H1 (cell line): Measurements from ENCODE around the gene CACNA1F. TPM values are rescaled to one million over a fixed set of nuclear protein-coding genes. Genes with fewer than 3 reads are reported as not detected.

Experiments
- CTCF ChIA-PET: fragments of 300-600 bp; sonication (Branson Sonifier 250); formaldehyde crosslinking; loops from one replicate; lab custom pipeline; 2021; ENCODE audit not compliant: partially characterized antibody; lab: Charles Lee
- POLR2A ChIA-PET: fragments of 300-600 bp; sonication (Branson Sonifier 250); formaldehyde crosslinking; loops from one replicate; lab custom pipeline; 2021; ENCODE audit warnings: inconsistent platforms; ENCODE audit not compliant: partially characterized antibody; lab: Charles Lee
- DNase-seq, 2 experiments: peaks; one replicate each; pipeline versions ENCODE4 v3.0.0 to v3.0.0-alpha.2; 2010 to 2022; ENCODE audit warnings: low spot score in 2 of 2, low read depth in 1 of 2, mixed read lengths in 1 of 2
- FAIRE-seq: peaks from 2 replicates; lab custom pipeline; 2011; peaks lifted over from hg19 to GRCh38; lab: Jason Lieb, UNC
- H2AFZ ChIP-seq: 2 replicates; pipeline ENCODE4 v1.8.1; 2012; ENCODE audit warnings: low read length, inconsistent platforms
- H2AK5ac ChIP-seq: 2 replicates; pipeline ENCODE4 v1.6.1; 2013; ENCODE audit warnings: low read depth, low read length
- H2BK120ac ChIP-seq: replicated peaks from 2 replicates; pipeline ENCODE3; 2013; ENCODE audit warnings: low read depth, low read length, inconsistent platforms
- H2BK12ac ChIP-seq: 2 replicates; pipeline ENCODE4 v1.6.1; 2013; ENCODE audit warnings: low read depth, low read length
- H2BK15ac ChIP-seq: 2 replicates; pipeline ENCODE4 v1.6.1; 2013; ENCODE audit warnings: low read length
- H2BK20ac ChIP-seq: 2 replicates; pipeline ENCODE4 v1.6.1; 2013; ENCODE audit warnings: low read length
- H2BK5ac ChIP-seq: 2 replicates; pipeline ENCODE4 v1.6.1; 2013; ENCODE audit warnings: low read depth, low read length
- H3K14ac ChIP-seq: 2 replicates; pipeline ENCODE4 v1.6.1; 2013; ENCODE audit warnings: inconsistent platforms; ENCODE audit not compliant: insufficient read length
- H3K18ac ChIP-seq: 2 replicates; pipeline ENCODE4 v1.6.1; 2013; ENCODE audit warnings: low read length; ENCODE audit errors: extremely low read depth
- H3K23ac ChIP-seq: 2 replicates; pipeline ENCODE4 v1.6.1; 2013; ENCODE audit warnings: inconsistent platforms; ENCODE audit not compliant: insufficient read length
- H3K23me2 ChIP-seq: 2 replicates; pipeline ENCODE4 v1.6.1; 2013; ENCODE audit warnings: low read depth, low read length
- H3K27ac ChIP-seq: 2 replicates; pipeline ENCODE4 v1.6.1; 2011; ENCODE audit warnings: low read depth, low read length, inconsistent platforms
- H3K27me3 ChIP-seq, 4 experiments: replicated peaks in 1 of 4; 1 replicate in 1 of 4; 2 replicates in 3 of 4; pipeline versions ENCODE4 v1.6.1 to v1.8.1; 2011 to 2013; ENCODE audit warnings: low read length in 3 of 4, mild to moderate bottlenecking in 3 of 4, inconsistent platforms in 2 of 4, mixed read lengths in 2 of 4, moderate library complexity in 1 of 4; ENCODE audit not compliant: control insufficient read depth in 3 of 4, insufficient read depth in 3 of 4; ENCODE audit errors: extremely low read depth in 1 of 4
- H3K36me3 ChIP-seq, 4 experiments: 2 replicates each; pipeline versions ENCODE4 v1.6.1 to v1.8.1; 2011 to 2013; ENCODE audit warnings: mild to moderate bottlenecking in 4 of 4, low read length in 3 of 4, moderate library complexity in 2 of 4, control low read depth in 1 of 4, inconsistent platforms in 1 of 4; ENCODE audit not compliant: insufficient read depth in 4 of 4, control insufficient read depth in 2 of 4
- H3K4ac ChIP-seq: replicated peaks from 2 replicates; pipeline ENCODE3; 2013; ENCODE audit warnings: low read length, low read depth, mixed read lengths, inconsistent platforms; ENCODE audit not compliant: insufficient read length
- H3K4me1 ChIP-seq, 4 experiments: replicated peaks in 1 of 4; 1 replicate in 1 of 4; 2 replicates in 3 of 4; pipeline versions ENCODE4 v1.6.1 to v1.8.1; 2011 to 2013; ENCODE audit warnings: low read length in 3 of 4, inconsistent platforms in 2 of 4, mixed read lengths in 1 of 4; ENCODE audit not compliant: insufficient read depth in 4 of 4, control insufficient read depth in 3 of 4
- H3K4me2 ChIP-seq, 2 experiments: 2 replicates each; pipeline versions ENCODE4 v1.6.1 to v1.8.1; 2011 to 2013; ENCODE audit warnings: low read depth in 2 of 2, low read length in 2 of 2, control low read depth in 1 of 2, inconsistent platforms in 1 of 2, mild to moderate bottlenecking in 1 of 2; ENCODE audit not compliant: insufficient read depth in 1 of 2
- H3K4me3 ChIP-seq, 4 experiments: fragments of 200-600, 300-600 bp in 1 of 4; sonication (generic), shearing (Covaris generic), sonication (Bioruptor Twin) in 1 of 4; 2 replicates each; pipeline versions ENCODE4 v1.5.1 to v1.8.1; 2011 to 2016; ENCODE audit warnings: low read length in 4 of 4, low read depth in 3 of 4, control low read depth in 2 of 4, inconsistent platforms in 2 of 4, mild to moderate bottlenecking in 2 of 4, mixed read lengths in 1 of 4, moderate library complexity in 1 of 4; ENCODE audit not compliant: insufficient read depth in 2 of 4; ENCODE audit errors: extremely low read depth in 1 of 4
- H3K56ac ChIP-seq: replicated peaks from 2 replicates; pipeline ENCODE3; 2013; ENCODE audit warnings: low read depth, mild to moderate bottlenecking, mixed read lengths, low read length, inconsistent platforms; ENCODE audit not compliant: insufficient read length
- H3K79me1 ChIP-seq: 2 replicates; pipeline ENCODE4 v1.6.1; 2013; ENCODE audit warnings: low read depth, low read length, control low read depth
- H3K79me2 ChIP-seq, 2 experiments: 2 replicates each; pipeline versions ENCODE4 v1.6.1 to v1.8.1; 2012 to 2013; ENCODE audit warnings: low read length in 2 of 2, mild to moderate bottlenecking in 2 of 2, inconsistent platforms in 1 of 2; ENCODE audit not compliant: insufficient read depth in 2 of 2, control insufficient read depth in 1 of 2
- H3K9ac ChIP-seq, 4 experiments: replicated peaks in 1 of 4; 1 replicate in 1 of 4; 2 replicates in 3 of 4; pipeline versions ENCODE4 v1.6.1 to v1.8.1; 2011 to 2013; ENCODE audit warnings: low read depth in 3 of 4, low read length in 3 of 4, control low read depth in 2 of 4, mild to moderate bottlenecking in 2 of 4, moderate library complexity in 2 of 4, inconsistent platforms in 1 of 4; ENCODE audit errors: extremely low read depth in 1 of 4
- H3K9me3 ChIP-seq, 2 experiments: 2 replicates each; pipeline versions ENCODE4 v1.6.1 to v1.8.1; 2012 to 2013; ENCODE audit warnings: mild to moderate bottlenecking in 2 of 2, moderate library complexity in 2 of 2, control low read depth in 1 of 2, inconsistent platforms in 1 of 2, low read depth in 1 of 2, low read length in 1 of 2, mixed read lengths in 1 of 2; ENCODE audit not compliant: insufficient read depth in 2 of 2
- H4K20me1 ChIP-seq, 2 experiments: replicated peaks in 1 of 2; 2 replicates each; pipeline versions ENCODE3 to v1.8.1; 2011 to 2013; ENCODE audit warnings: inconsistent platforms in 2 of 2, low read length in 2 of 2, mild to moderate bottlenecking in 1 of 2; ENCODE audit not compliant: insufficient read depth in 2 of 2, control insufficient read depth in 1 of 2
- H4K5ac ChIP-seq: 2 replicates; pipeline ENCODE4 v1.6.1; 2013; ENCODE audit warnings: low read length, low read depth, mixed read lengths, inconsistent platforms; ENCODE audit not compliant: insufficient read length
- H4K8ac ChIP-seq: 2 replicates; pipeline ENCODE4 v1.8.0; 2013; ENCODE audit warnings: mild to moderate bottlenecking, moderate library complexity, low read length, inconsistent platforms; ENCODE audit not compliant: insufficient read depth; ENCODE audit errors: extremely low read depth
- H4K91ac ChIP-seq: replicated peaks from 2 replicates; pipeline ENCODE3; 2013; ENCODE audit warnings: low read length, mixed read lengths, inconsistent platforms; ENCODE audit not compliant: insufficient read length
- NANOG ChIP-seq: IDR thresholded peaks from 2 replicates; pipeline ENCODE4 v1.6.1; 2011; ENCODE audit warnings: low read length, low read depth, mild to moderate bottlenecking, inconsistent platforms; ENCODE audit not compliant: insufficient read depth, poor library complexity, severe bottlenecking
- POLR2AphosphoS5 ChIP-seq: IDR thresholded peaks from 2 replicates; pipeline ENCODE4 v1.6.1; 2011; ENCODE audit warnings: low read depth, low read length
- RBBP5 ChIP-seq: IDR thresholded peaks from 2 replicates; pipeline ENCODE4 v1.7.1; 2012; ENCODE audit warnings: low read depth, mild to moderate bottlenecking, inconsistent platforms, low read length, moderate library complexity, borderline replicate concordance
- WGBS, 2 experiments: shearing (Covaris generic) in 1 of 2; methylation state at CpG; one replicate each; pipeline versions ENCODE4 v1.1.6 to v1.1.7; 2013 to 2015; ENCODE audit warnings: low lambda C conversion rate in 2 of 2, mixed read lengths in 2 of 2, inconsistent platforms in 1 of 2, low coverage in 1 of 2, missing lambda C conversion rate in 1 of 2; ENCODE audit not compliant: insufficient replicate concordance in 2 of 2, insufficient coverage in 1 of 2, insufficient read length in 1 of 2; ENCODE audit errors: extremely low coverage in 1 of 2, missing lambda C conversion rate in 1 of 2; 5-methylcytosine and 5-hydroxymethylcytosine counted together
- polyA plus RNA-seq, 7 experiments: library from polyadenylated mRNA; depleted of rRNA in 3 of 7; stranded (reverse) in 5 of 7; unstranded in 2 of 7; fragments of >200 nt in 5 of 7; fragments of 200-250 nt in 2 of 7; gene quantifications; 1 replicate in 5 of 7; 2 replicates in 1 of 7; 4 replicates in 1 of 7; pipeline versions ENCODE4 v1.2.1 to v1.2.3, GENCODE V29; 2011 to 2013; ENCODE audit warnings: missing spikeins in 2 of 7, mixed read lengths in 2 of 7
- total RNA-seq: library from RNA; stranded (reverse); fragmentation: NEBNext Ultra II Directional; extraction: Animal tissue kit (Norgen Biotek cat#: 25700); gene quantifications from 2 replicates; pipeline ENCODE4 v1.2.1, GENCODE V29; 2021

Gene CACNA1F
- total and polyA plus RNA-seq, 2 of the 8 experiments (the other 6 are each of a cell fraction or from before 2014, with no cell fraction given) = 0.59 to 0.84 TPM

DNA sequence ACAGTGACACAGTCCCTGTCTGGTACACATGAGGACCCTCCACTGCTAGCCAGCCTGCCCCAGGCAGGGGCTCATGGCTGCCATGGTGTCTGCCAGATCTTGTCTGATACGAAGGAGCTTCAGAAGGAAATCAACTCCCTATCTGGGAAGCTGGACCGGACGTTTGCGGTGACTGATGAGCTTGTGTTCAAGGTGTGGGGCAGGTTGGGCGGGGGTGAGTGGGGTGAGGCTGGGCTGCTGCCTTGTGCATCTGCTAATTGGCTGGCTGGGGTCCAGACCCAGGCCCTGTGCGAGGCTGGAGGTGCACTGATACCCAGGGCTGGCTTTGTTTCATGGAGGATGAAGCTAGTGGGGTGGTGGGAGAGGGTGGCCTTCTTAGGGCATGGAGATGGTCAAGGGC lies 15.9 kb upstream of the CACNA1F start:
- Histone ChIP-seq H3K4me2 (no peak overlapping the region), H3K9me3 (no peaks in the 10 kb centered on the region), H3K14ac (no peak overlapping the region), H3K79me2 (no peaks in the 10 kb centered on the region), H4K8ac (no peak overlapping the region), H2BK120ac (no peak overlapping the region), H2BK5ac (no peak overlapping the region), H3K23me2 (no peaks in the 10 kb centered on the region; the same call in 1 of the 2 replicates), H2BK20ac (no peak overlapping the region), H2AK5ac (no peak overlapping the region), H3K4me1 (no peaks in the 10 kb centered on the region; a peak in 1 of 7 replicates), H3K18ac (no peak overlapping the region), H3K23ac (no peak overlapping the region), H3K9ac (no peak overlapping the region), H3K4ac (no peak overlapping the region), H3K4me3 (no peak overlapping the region), H3K27ac (no peak overlapping the region), H2AFZ (no peak overlapping the region), H4K20me1 (no peaks in the 10 kb centered on the region), H2BK12ac (no peak overlapping the region), H2BK15ac (no peak overlapping the region), H4K5ac (no peak overlapping the region), H3K36me3 (no peaks in the 10 kb centered on the region), H3K56ac (no peak overlapping the region), H3K27me3 (no peaks in the 10 kb centered on the region), H3K79me1 (no peaks in the 10 kb centered on the region), H4K91ac (no peak overlapping the region)
- TF ChIP-seq RBBP5 (no peak), POLR2AphosphoS5 (no peak), NANOG (no peak)
- POLR2A ChIA-PET = interaction anchor here (1.0 to 1.2 kb wide), 4 partner anchors 10 to 83 kb away, joined by 3 to 4 read pairs (median 3); no protein-coding TSS in a partner anchor
- CTCF ChIA-PET = interaction anchor here (1.4 kb wide), 1 partner anchor 56 kb away, joined by 4 read pairs; no protein-coding TSS in a partner anchor
- no peak for FAIRE-seq
- DNase-seq = no peak
- WGBS, 2 experiments = 95% methylated on average over 6 of the region's 6 CpGs; no CpG with 5 or more reads in 1 of the 2 experiments
